ENCODE results near the gene MDFIC. TPM values are rescaled to one million over a fixed set of nuclear protein-coding genes. Genes with fewer than 3 reads are reported as not detected.

MDFIC gene
- total RNA-seq, 1 donor from 2014 or later = 24.8 TPM

GRCh38 chr7:114943953-114944744 is 22.3 kb downstream of the MDFIC start:
- H3K4me3 ChIP-seq (ENCODE audit: low read depth, low read length) = no peak overlapping the region
- no peak for TF ChIP-seq CTCF (conservative IDR thresholded peaks at IDR 0.05; ENCODE audit: low read depth, low read length)
- DNase-seq (ENCODE audit: low read depth) = no peak

- DNase-seq (ENCODE audit: low read depth) = no peak
- TF ChIP-seq CTCF (conservative IDR thresholded peaks at IDR 0.05; ENCODE audit: low read depth, low read length) = no peak
- H3K4me3 ChIP-seq (ENCODE audit: low read depth, low read length) = peak overlapping the region; percentile 25
These were observed 23.1 kb downstream of the MDFIC start for GRCh38 chr7:114944745-114945625.

- no peak overlapping the region for H3K4me3 ChIP-seq (ENCODE audit: low read depth, low read length)
- DNase-seq (ENCODE audit: low read depth) = no peak
- no peak for TF ChIP-seq CTCF (conservative IDR thresholded peaks at IDR 0.05; ENCODE audit: low read depth, low read length)
These were observed 27.3 kb downstream of the MDFIC start for GRCh38 chr7:114949231-114949630.

GRCh38 chr7:114952296-114952695 is 30.4 kb downstream of the MDFIC start:
- no peak for DNase-seq (ENCODE audit: low read depth)
- TF ChIP-seq CTCF (conservative IDR thresholded peaks at IDR 0.05; ENCODE audit: low read depth, low read length) = no peak
- no peak overlapping the region for H3K4me3 ChIP-seq (ENCODE audit: low read depth, low read length)

GRCh38 chr7:114953724-114954123 is 31.8 kb downstream of the MDFIC start:
- H3K4me3 ChIP-seq (ENCODE audit: low read depth, low read length) = no peak overlapping the region
- peak; percentile 22 for TF ChIP-seq CTCF (conservative IDR thresholded peaks at IDR 0.05; ENCODE audit: low read depth, low read length)
- DNase-seq (ENCODE audit: low read depth) = no peak

- no peak for TF ChIP-seq CTCF (conservative IDR thresholded peaks at IDR 0.05; ENCODE audit: low read depth, low read length)
- H3K4me3 ChIP-seq (ENCODE audit: low read depth, low read length) = no peak overlapping the region
- no peak for DNase-seq (ENCODE audit: low read depth)
These were observed 34.8 kb downstream of the MDFIC start for GRCh38 chr7:114956702-114957101.
